ENCODE data around the gene FAM13A.

- TF ChIP-seq, protein P1, sequence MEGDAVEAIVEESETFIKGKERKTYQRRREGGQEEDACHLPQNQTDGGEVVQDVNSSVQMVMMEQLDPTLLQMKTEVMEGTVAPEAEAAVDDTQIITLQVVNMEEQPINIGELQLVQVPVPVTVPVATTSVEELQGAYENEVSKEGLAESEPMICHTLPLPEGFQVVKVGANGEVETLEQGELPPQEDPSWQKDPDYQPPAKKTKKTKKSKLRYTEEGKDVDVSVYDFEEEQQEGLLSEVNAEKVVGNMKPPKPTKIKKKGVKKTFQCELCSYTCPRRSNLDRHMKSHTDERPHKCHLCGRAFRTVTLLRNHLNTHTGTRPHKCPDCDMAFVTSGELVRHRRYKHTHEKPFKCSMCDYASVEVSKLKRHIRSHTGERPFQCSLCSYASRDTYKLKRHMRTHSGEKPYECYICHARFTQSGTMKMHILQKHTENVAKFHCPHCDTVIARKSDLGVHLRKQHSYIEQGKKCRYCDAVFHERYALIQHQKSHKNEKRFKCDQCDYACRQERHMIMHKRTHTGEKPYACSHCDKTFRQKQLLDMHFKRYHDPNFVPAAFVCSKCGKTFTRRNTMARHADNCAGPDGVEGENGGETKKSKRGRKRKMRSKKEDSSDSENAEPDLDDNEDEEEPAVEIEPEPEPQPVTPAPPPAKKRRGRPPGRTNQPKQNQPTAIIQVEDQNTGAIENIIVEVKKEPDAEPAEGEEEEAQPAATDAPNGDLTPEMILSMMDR (IDR thresholded peaks at IDR 0.05; ENCODE audit: control extremely low read depth in 1 of 3, insufficient read depth in 1 of 3, low read depth in 1 of 3, low read length in 3 of 3) = no peak
- TF ChIP-seq HDAC2 (IDR thresholded peaks at IDR 0.05; ENCODE audit: borderline replicate concordance in 1 of 2, low read depth in 2 of 2, low read length in 2 of 2) = no peak
- TF ChIP-seq SP1 (IDR thresholded peaks at IDR 0.05; ENCODE audit: low read depth, low read length) = no peak
- no peak for TF ChIP-seq SP2 (IDR thresholded peaks at IDR 0.05; ENCODE audit: low read length)
- TF ChIP-seq EP300 (IDR thresholded peaks at IDR 0.05; ENCODE audit: borderline replicate concordance in 1 of 2, low read depth in 2 of 2, low read length in 2 of 2) = no peak
- no peak for TF ChIP-seq POLR2A (IDR thresholded peaks at IDR 0.05; ENCODE audit: control extremely low read depth in 1 of 2, low read depth in 2 of 2, low read length in 2 of 2)
- no peak for TF ChIP-seq CHD2 (IDR thresholded peaks at IDR 0.05; ENCODE audit: low read length)
Measured at GRCh38 chr4:88797725-88798124, 259.3 kb downstream of the FAM13A start.

All from H1 (cell line).